Calu3 (cell line): ENCODE results near the gene BRSK1. TPM values are rescaled to one million over a fixed set of nuclear protein-coding genes. Genes with fewer than 3 reads are reported as not detected.

Experiments used
- BruUV-seq: library from RNA; stranded (reverse); fragments of 400-500 nt; replicated peaks from 2 replicates; lab custom pipeline; 2021; lab: Mats Ljungman, UMichigan
- CTCF ChIA-PET: fragments of 300-600 bp; sonication (Branson Sonifier 250); formaldehyde crosslinking; loops from one replicate; lab custom pipeline; 2022; ENCODE audit warnings: antibody characterized with exemption; lab: Charles Lee
- DNase-seq: peaks from one replicate; pipeline ENCODE4 v3.0.0; 2022
- H3K27ac Mint-ChIP-seq: one replicate; pipeline ENCODE4 v1.8.0; 2022; ENCODE audit warnings: mixed read lengths; ENCODE audit not compliant: unreplicated experiment
- H3K27me3 Mint-ChIP-seq: one replicate; pipeline ENCODE4 v1.8.0; 2022; ENCODE audit warnings: mixed read lengths; ENCODE audit not compliant: unreplicated experiment
- H3K36me3 Mint-ChIP-seq: one replicate; pipeline ENCODE4 v1.8.0; 2022; ENCODE audit warnings: mild to moderate bottlenecking, moderate library complexity, mixed read lengths; ENCODE audit not compliant: insufficient read depth, unreplicated experiment
- H3K4me1 Mint-ChIP-seq: one replicate; pipeline ENCODE4 v1.8.0; 2022; ENCODE audit warnings: mild to moderate bottlenecking, low read depth, mixed read lengths; ENCODE audit not compliant: unreplicated experiment
- H3K4me3 Mint-ChIP-seq: one replicate; pipeline ENCODE4 v1.8.0; 2022; ENCODE audit warnings: mild to moderate bottlenecking, low read depth, moderate library complexity, mixed read lengths; ENCODE audit not compliant: unreplicated experiment
- H3K9me3 Mint-ChIP-seq: one replicate; pipeline ENCODE4 v1.8.0; 2022; ENCODE audit warnings: low read depth, mixed read lengths; ENCODE audit not compliant: unreplicated experiment
- intact Hi-C: fragments of 100-400 bp; cut with micrococcal nuclease; formaldehyde crosslinking; loops from one replicate; pipeline ENCODE4 v1.10.0; 2022; ENCODE audit not compliant: unreplicated experiment
- total RNA-seq: library from RNA; stranded (reverse); gene quantifications from 2 replicates; pipeline ENCODE4 v1.2.3, GENCODE V29; 2022
- TF ChIP-seq, protein P1 (sequence below): fragments of 200-600 bp; IDR thresholded peaks from one replicate; pipeline ENCODE4 v1.8.0; 2022; ENCODE audit warnings: antibody characterized with exemption; ENCODE audit not compliant: unreplicated experiment

BRSK1 gene
- total RNA-seq, 1 experiment from 2014 or later: 3.8 TPM

DNA sequence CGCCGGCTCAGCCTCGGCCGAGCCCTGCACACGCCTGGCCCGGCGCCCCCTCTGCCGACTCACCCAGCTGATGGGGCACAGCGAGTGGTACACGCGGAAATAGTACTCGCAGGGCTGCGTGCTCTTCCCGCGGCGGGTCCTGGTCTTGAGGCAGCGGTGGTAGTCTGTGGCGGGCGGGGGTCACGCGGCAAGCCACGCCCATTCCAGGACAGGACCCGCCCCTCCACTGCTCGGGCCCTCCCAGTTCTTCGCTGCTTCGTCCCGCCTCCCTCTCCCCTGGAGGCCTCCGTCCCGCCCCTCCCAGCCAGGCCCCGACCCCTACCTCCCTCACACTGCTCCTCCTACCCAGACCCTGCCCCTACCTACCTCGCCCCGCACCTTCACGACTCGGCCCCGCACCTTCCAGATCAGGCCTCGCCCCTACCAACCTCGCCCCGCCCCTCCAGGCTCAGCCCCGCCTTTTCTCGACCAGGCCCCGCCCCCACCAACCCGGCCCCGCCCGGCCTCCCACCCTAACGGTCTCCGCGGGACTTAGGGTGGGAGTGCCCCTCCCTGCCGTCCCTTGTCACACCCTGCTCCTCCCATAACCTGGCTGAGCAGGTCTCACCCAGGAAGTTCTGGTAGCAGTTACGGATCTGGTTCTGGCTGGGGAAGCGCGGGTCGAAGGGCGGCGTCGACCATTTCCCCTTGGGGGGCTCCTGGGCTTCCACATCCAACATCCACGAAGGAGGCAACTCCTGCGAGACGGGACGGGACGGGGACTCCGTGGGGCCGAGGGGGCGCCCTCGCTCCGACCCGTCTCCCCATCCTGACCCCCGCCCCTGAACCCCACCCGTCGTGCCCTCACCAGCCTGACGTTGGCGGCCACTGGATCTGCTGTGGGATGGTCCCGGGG lies 70.3 kb downstream of the BRSK1 start:
- Mint-ChIP-seq H3K36me3 (peaks cover 22% of the 10 kb centered on the region), H3K27me3 (peaks cover 82% of the 10 kb centered on the region), H3K9me3 (no peaks in the 10 kb centered on the region), H3K27ac (no peak overlapping the region), H3K4me3 (peak overlapping the region; percentile 79), H3K4me1 (peaks cover 33% of the 10 kb centered on the region)
- BruUV-seq: no TSS peak
- intact Hi-C loops: no loop called here
- DNase-seq: peak; percentile 84
- TF ChIP-seq, protein P1, sequence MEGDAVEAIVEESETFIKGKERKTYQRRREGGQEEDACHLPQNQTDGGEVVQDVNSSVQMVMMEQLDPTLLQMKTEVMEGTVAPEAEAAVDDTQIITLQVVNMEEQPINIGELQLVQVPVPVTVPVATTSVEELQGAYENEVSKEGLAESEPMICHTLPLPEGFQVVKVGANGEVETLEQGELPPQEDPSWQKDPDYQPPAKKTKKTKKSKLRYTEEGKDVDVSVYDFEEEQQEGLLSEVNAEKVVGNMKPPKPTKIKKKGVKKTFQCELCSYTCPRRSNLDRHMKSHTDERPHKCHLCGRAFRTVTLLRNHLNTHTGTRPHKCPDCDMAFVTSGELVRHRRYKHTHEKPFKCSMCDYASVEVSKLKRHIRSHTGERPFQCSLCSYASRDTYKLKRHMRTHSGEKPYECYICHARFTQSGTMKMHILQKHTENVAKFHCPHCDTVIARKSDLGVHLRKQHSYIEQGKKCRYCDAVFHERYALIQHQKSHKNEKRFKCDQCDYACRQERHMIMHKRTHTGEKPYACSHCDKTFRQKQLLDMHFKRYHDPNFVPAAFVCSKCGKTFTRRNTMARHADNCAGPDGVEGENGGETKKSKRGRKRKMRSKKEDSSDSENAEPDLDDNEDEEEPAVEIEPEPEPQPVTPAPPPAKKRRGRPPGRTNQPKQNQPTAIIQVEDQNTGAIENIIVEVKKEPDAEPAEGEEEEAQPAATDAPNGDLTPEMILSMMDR: no peak
- CTCF ChIA-PET: interaction anchor here (0.8 to 3.1 kb wide), 2 partner anchors 15 to 283 kb away, joined by 4 to 13 read pairs; partner anchors contain the start of gene KMT5C

DNA sequence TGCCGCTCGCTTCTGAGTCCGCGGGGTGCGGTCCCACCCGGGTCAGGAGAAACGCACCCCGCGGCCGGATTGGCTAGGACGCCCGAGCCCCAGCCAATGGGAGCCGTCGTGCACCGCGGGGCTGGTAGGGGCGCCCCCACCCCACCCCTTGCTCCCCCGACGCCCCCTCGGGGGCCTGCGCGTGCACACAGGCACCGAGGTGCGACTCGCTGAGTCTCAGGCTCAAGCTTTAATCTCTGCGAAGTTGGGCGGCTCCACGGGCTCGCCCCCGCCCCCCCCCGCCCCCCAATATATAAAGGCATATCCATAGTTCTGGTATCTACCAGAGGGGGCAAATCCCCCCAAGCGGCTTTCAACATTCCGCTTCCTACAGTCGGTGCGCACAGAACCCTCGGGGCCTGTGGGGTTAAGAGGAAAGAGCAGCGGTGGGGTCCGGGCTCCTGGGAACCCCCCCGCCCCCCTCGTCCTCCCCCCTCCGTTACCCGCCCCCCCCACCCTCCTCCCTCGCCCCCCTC lies 71.0 kb downstream of the BRSK1 start, which contains the start of gene COX6B2:
Gene COX6B2 (minus strand): TSS at position 22 of the 515 bp plus-strand sequence. CDS start 198 bp downstream, outside the sequence.
- peaks cover 33% of the 10 kb centered on the region for H3K4me1 Mint-ChIP-seq
- no peak within 1 kb of the TSS for H3K27ac Mint-ChIP-seq
- TF ChIP-seq, protein P1: no peak
- no peaks in the 10 kb centered on the region for H3K9me3 Mint-ChIP-seq
- H3K4me3 Mint-ChIP-seq: peak within 1 kb of the TSS; percentile 79
- DNase-seq: no peak
- no TSS peak for BruUV-seq
- intact Hi-C loops: no loop called here
- CTCF ChIA-PET: interaction anchor here (0.8 to 1.1 kb wide), 2 partner anchors 15 to 283 kb away, joined by 3 to 4 read pairs; partner anchors contain the start of gene KMT5C
- H3K27me3 Mint-ChIP-seq: peaks cover 87% of the 10 kb centered on the region
- peaks cover 22% of the 10 kb centered on the region for H3K36me3 Mint-ChIP-seq

- Mint-ChIP-seq H3K27me3 (peaks cover 87% of the 10 kb centered on the region), H3K36me3 (peaks cover 21% of the 10 kb centered on the region), H3K27ac (no peak overlapping the region), H3K4me1 (peaks cover 31% of the 10 kb centered on the region), H3K9me3 (no peaks in the 10 kb centered on the region), H3K4me3 (no peak overlapping the region)
- CTCF ChIA-PET: interaction anchor here (0.7 to 1.1 kb wide), 3 partner anchors 16 to 282 kb away, joined by 3 to 4 read pairs (median 3); partner anchors contain the start of gene KMT5C
- intact Hi-C loops: no loop called here
- no peak for DNase-seq
- TF ChIP-seq, protein P1: no peak
- no TSS peak for BruUV-seq
Observed at GRCh38 chr19:55355213-55355821, 71.5 kb downstream of the BRSK1 start.

DNA sequence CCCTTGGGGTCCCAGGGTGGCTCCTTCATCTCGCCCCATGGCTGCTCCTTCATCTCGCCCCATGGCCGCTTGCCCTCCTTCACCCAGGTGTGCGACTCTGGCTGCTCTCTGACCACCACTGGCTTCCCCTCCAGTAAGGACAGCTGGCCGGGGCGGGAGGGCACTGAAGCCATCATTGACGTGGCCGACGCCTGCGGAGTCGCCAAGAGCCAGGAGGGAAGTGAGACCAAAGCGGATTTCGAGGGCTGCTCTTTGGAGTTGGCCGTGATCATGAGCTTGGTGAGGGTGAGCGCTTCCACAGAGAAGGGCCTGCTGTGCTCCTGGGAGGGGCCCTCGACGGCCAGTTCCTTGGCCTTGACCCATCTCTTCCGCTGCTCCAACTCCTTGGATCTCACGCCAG lies 74.7 kb downstream of the BRSK1 start:
- no peak for DNase-seq
- intact Hi-C loops: no loop called here
- no peak overlapping the region for H3K27ac Mint-ChIP-seq
- CTCF ChIA-PET: interaction anchor here (0.7 kb wide), 1 partner anchor 57 kb away, joined by 5 read pairs; no protein-coding TSS in a partner anchor
- no TSS peak for BruUV-seq
- H3K27me3 Mint-ChIP-seq: peaks cover 63% of the 10 kb centered on the region
- H3K36me3 Mint-ChIP-seq: peaks cover 13% of the 10 kb centered on the region
- TF ChIP-seq, protein P1: no peak
- no peaks in the 10 kb centered on the region for H3K4me1 Mint-ChIP-seq
- no peak overlapping the region for H3K4me3 Mint-ChIP-seq
- no peaks in the 10 kb centered on the region for H3K9me3 Mint-ChIP-seq
